ENCODE measurements around the gene DNASE1. TPM values are rescaled to one million over a fixed set of nuclear protein-coding genes. Genes with fewer than 3 reads are reported as not detected.

Gene DNASE1
- total RNA-seq, 6 experiments from 2014 or later = 7.5 to 9.9 (median 8.0) TPM

GRCh38 chr16:3690980-3691720 lies 36.7 kb downstream of the DNASE1 start:
- Mint-ChIP-seq H3K4me1 (ENCODE audit: low read depth) (peaks cover 39% of the 10 kb centered on the region), H3K36me3 (ENCODE audit: low read depth) (peaks cover 16% of the 10 kb centered on the region; the same call in 1 of the 2 replicates), H3K27me3 (ENCODE audit: insufficient read depth) (peaks cover 3% of the 10 kb centered on the region; the same call in 1 of the 2 replicates), H3K9me3 (no peaks in the 10 kb centered on the region), H3K27ac (peak overlapping the region; percentile 80), H3K4me3 (peak overlapping the region; percentile 80)
- TF ChIP-seq CTCF (IDR thresholded peaks at IDR 0.05) = no peak
- DNase-seq = no peak

- peaks cover 3% of the 10 kb centered on the region; the same call in 1 of the 2 replicates for H3K27me3 Mint-ChIP-seq (ENCODE audit: insufficient read depth)
- DNase-seq = no peak
- no peak for TF ChIP-seq CTCF (IDR thresholded peaks at IDR 0.05)
- H3K4me3 Mint-ChIP-seq = no peak overlapping the region
- H3K9me3 Mint-ChIP-seq = no peaks in the 10 kb centered on the region
- H3K27ac Mint-ChIP-seq = no peak overlapping the region
- H3K4me1 Mint-ChIP-seq (ENCODE audit: low read depth) = peaks cover 45% of the 10 kb centered on the region
- H3K36me3 Mint-ChIP-seq (ENCODE audit: low read depth) = peaks cover 16% of the 10 kb centered on the region; the same call in 1 of the 2 replicates
These were observed 37.3 kb downstream of the DNASE1 start for GRCh38 chr16:3691761-3692160.

GRCh38 chr16:3694051-3694450 lies 39.6 kb downstream of the DNASE1 start:
- Mint-ChIP-seq H3K9me3 (no peaks in the 10 kb centered on the region), H3K27ac (no peak overlapping the region), H3K4me3 (no peak overlapping the region), H3K4me1 (ENCODE audit: low read depth) (peaks cover 51% of the 10 kb centered on the region), H3K27me3 (ENCODE audit: insufficient read depth) (peaks cover 3% of the 10 kb centered on the region; the same call in 1 of the 2 replicates), H3K36me3 (ENCODE audit: low read depth) (peaks cover 8% of the 10 kb centered on the region; the same call in 1 of the 2 replicates)
- DNase-seq = no peak
- TF ChIP-seq CTCF (IDR thresholded peaks at IDR 0.05) = no peak

GRCh38 chr16:3695610-3696369 lies 41.3 kb downstream of the DNASE1 start:
- no peak for DNase-seq
- H3K36me3 Mint-ChIP-seq (ENCODE audit: low read depth) = peaks cover 8% of the 10 kb centered on the region; the same call in 1 of the 2 replicates
- H3K4me3 Mint-ChIP-seq = no peak overlapping the region; the same call in 1 of the 2 replicates
- TF ChIP-seq CTCF (IDR thresholded peaks at IDR 0.05) = no peak
- H3K27ac Mint-ChIP-seq = peak overlapping the region; percentile 90
- no peaks in the 10 kb centered on the region; the same call in 1 of the 2 replicates for H3K27me3 Mint-ChIP-seq (ENCODE audit: insufficient read depth)
- no peaks in the 10 kb centered on the region for H3K9me3 Mint-ChIP-seq
- peaks cover 37% of the 10 kb centered on the region for H3K4me1 Mint-ChIP-seq (ENCODE audit: low read depth)

DNA sequence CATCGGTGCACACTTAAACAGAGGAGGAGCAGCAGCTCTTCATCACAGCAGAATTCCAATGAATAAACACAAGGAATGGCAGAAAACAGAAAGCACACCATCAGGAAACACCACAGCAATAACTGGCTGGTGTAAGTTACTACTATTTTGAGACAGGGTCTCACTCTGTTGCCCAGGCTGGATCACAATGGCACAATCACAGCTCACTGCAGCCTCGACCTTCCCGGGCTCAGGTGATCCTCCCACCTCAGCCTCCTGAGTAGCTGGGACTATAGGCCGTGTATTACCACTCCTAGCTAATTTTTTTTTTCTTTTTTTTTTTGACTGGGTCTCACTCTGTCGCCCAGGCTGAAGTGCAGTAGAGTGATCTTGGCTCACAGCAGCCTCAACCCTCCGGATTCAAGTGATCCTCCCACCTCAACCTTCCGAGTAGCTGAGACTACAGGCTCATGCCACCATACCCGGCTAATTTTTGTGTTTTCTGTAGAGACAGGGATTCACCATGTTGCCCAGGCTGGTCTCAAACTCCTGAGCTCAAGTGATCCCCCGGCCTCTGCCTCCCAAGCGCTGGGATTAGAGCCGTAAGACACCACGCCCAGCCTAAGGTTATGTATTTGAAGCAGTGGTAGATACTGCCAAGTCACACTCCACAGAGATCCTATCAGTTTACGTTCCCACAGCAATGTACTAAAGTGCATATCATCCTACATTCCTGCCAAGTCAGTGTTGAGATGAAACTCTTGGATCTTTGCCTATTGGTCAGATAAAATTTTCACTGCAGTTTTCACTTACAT lies 42.1 kb downstream of the DNASE1 start:
- Mint-ChIP-seq H3K27ac (peak overlapping the region; percentile 90), H3K4me3 (peak overlapping the region; percentile 67), H3K36me3 (ENCODE audit: low read depth) (peaks cover 8% of the 10 kb centered on the region; the same call in 1 of the 2 replicates), H3K4me1 (ENCODE audit: low read depth) (peaks cover 29% of the 10 kb centered on the region), H3K9me3 (no peaks in the 10 kb centered on the region), H3K27me3 (ENCODE audit: insufficient read depth) (no peaks in the 10 kb centered on the region; the same call in 1 of the 2 replicates)
- no peak for TF ChIP-seq CTCF (IDR thresholded peaks at IDR 0.05)
- peak; percentile 96 for DNase-seq

Measured in HFFc6 (cell line).